ENCODE data around the gene DSE.

DSE gene

DNA sequence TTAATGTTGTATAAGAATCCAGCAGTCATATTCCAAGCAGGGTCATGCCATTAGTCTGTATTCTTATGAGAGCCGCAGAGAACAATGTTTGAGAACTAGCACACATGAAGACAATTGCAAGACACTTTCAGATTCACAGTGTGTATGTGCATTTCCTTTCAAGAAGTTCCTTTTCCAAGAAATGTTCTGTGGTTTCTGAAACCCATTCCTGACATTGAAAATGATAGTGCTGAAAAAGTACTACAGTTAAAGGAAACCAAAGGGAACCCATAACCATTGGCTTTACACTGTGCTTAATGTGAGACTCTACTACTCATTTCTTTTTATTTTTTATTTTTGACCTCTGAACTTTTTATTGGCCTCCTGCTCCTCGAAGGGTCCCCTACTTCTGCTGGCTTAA is 86.2 kb downstream of the DSE start:
- H3K4me1 ChIP-seq (ENCODE audit: control insufficient read depth, insufficient read depth, low read length), result no peaks in the 10 kb centered on the region
- no peak overlapping the region for H3K9ac ChIP-seq (ENCODE audit: low read length in 2 of 2)
- no peak overlapping the region for H3K4me3 ChIP-seq (ENCODE audit: low read length in 2 of 2)
- no peaks in the 10 kb centered on the region for H3K36me3 ChIP-seq (ENCODE audit: control insufficient read depth in 2 of 2, insufficient read depth in 2 of 2, low read length in 2 of 2)
- H3K27me3 ChIP-seq (ENCODE audit: control insufficient read depth in 1 of 2, insufficient read depth in 2 of 2, low read length in 2 of 2), result peaks cover 0 to 3% of the 10 kb centered on the region in 2 donors
- H3K27ac ChIP-seq (ENCODE audit: low read length), result no peak overlapping the region
- H3K9me3 ChIP-seq (ENCODE audit: control insufficient read depth in 2 of 2, low read length in 2 of 2), result no peaks in the 10 kb centered on the region

GRCh38 chr6:116458264-116458663 is 87.5 kb downstream of the DSE start:
- no peak overlapping the region for H3K27ac ChIP-seq (ENCODE audit: low read length)
- H3K9me3 ChIP-seq (ENCODE audit: control insufficient read depth in 2 of 2, low read length in 2 of 2), result no peaks in the 10 kb centered on the region
- peaks cover 3% of the 10 kb centered on the region for H3K4me1 ChIP-seq (ENCODE audit: control insufficient read depth, insufficient read depth, low read length)
- no peak overlapping the region for H3K9ac ChIP-seq (ENCODE audit: low read length in 2 of 2)
- no peaks in the 10 kb centered on the region for H3K36me3 ChIP-seq (ENCODE audit: control insufficient read depth in 2 of 2, insufficient read depth in 2 of 2, low read length in 2 of 2)
- H3K27me3 ChIP-seq (ENCODE audit: control insufficient read depth in 1 of 2, insufficient read depth in 2 of 2, low read length in 2 of 2), result peaks cover 7 to 14% of the 10 kb centered on the region in 2 donors
- no peak overlapping the region for H3K4me3 ChIP-seq (ENCODE audit: low read length in 2 of 2)

- no peaks in the 10 kb centered on the region for H3K9me3 ChIP-seq (ENCODE audit: control insufficient read depth in 2 of 2, low read length in 2 of 2)
- H3K36me3 ChIP-seq (ENCODE audit: control insufficient read depth in 2 of 2, insufficient read depth in 2 of 2, low read length in 2 of 2), result no peaks in the 10 kb centered on the region
- H3K27me3 ChIP-seq (ENCODE audit: control insufficient read depth in 1 of 2, insufficient read depth in 2 of 2, low read length in 2 of 2), result peaks cover 7 to 19% of the 10 kb centered on the region in 2 donors
- H3K4me1 ChIP-seq (ENCODE audit: control insufficient read depth, insufficient read depth, low read length), result peaks cover 3% of the 10 kb centered on the region
- no peak overlapping the region for H3K27ac ChIP-seq (ENCODE audit: low read length)
- H3K4me3 ChIP-seq (ENCODE audit: low read length in 2 of 2), result no peak overlapping the region
- H3K9ac ChIP-seq (ENCODE audit: low read length in 2 of 2), result no peak overlapping the region
These were observed 89.2 kb downstream of the DSE start for GRCh38 chr6:116459927-116460326.

- Histone ChIP-seq H3K36me3 (ENCODE audit: control insufficient read depth in 2 of 2, insufficient read depth in 2 of 2, low read length in 2 of 2) (no peaks in the 10 kb centered on the region), H3K27ac (ENCODE audit: low read length) (no peak within 1 kb of the TSS), H3K9me3 (ENCODE audit: control insufficient read depth in 2 of 2, low read length in 2 of 2) (no peaks in the 10 kb centered on the region), H3K27me3 (ENCODE audit: control insufficient read depth in 1 of 2, insufficient read depth in 2 of 2, low read length in 2 of 2) (peaks cover 7 to 19% of the 10 kb centered on the region in 2 donors), H3K4me1 (ENCODE audit: control insufficient read depth, insufficient read depth, low read length) (peaks cover 3% of the 10 kb centered on the region), H3K9ac (ENCODE audit: low read length in 2 of 2) (no peak within 1 kb of the TSS), H3K4me3 (ENCODE audit: low read length in 2 of 2) (peak within 1 kb of the TSS; percentile 63 to 72)
These were observed 90.7 kb downstream of the DSE start, which contains the start of gene CALHM6 for GRCh38 chr6:116461331-116461931. TSS of gene CALHM6 (plus strand) at chr6:116461375. CDS start at chr6:116461930, 555 bp downstream.

GRCh38 chr6:116461932-116462885 is 91.5 kb downstream of the DSE start:
- Histone ChIP-seq H3K9ac (ENCODE audit: low read length in 2 of 2) (no peak overlapping the region), H3K27ac (ENCODE audit: low read length) (no peak overlapping the region), H3K4me3 (ENCODE audit: low read length in 2 of 2) (peak overlapping the region; percentile 63 to 72)

GRCh38 chr6:116463301-116463700 is 92.6 kb downstream of the DSE start:
- Histone ChIP-seq H3K9me3 (ENCODE audit: control insufficient read depth in 2 of 2, low read length in 2 of 2) (no peaks in the 10 kb centered on the region), H3K4me1 (ENCODE audit: control insufficient read depth, insufficient read depth, low read length) (peaks cover 3% of the 10 kb centered on the region), H3K9ac (ENCODE audit: low read length in 2 of 2) (no peak overlapping the region), H3K4me3 (ENCODE audit: low read length in 2 of 2) (no peak overlapping the region), H3K27ac (ENCODE audit: low read length) (no peak overlapping the region), H3K27me3 (ENCODE audit: control insufficient read depth in 1 of 2, insufficient read depth in 2 of 2, low read length in 2 of 2) (peaks cover 7 to 19% of the 10 kb centered on the region in 2 donors), H3K36me3 (ENCODE audit: control insufficient read depth in 2 of 2, insufficient read depth in 2 of 2, low read length in 2 of 2) (no peaks in the 10 kb centered on the region)

More at GRCh38 chr6:116461932-116462885, 91.5 kb downstream of the DSE start:
- no peaks in the 10 kb centered on the region for H3K9me3 ChIP-seq (ENCODE audit: control insufficient read depth in 2 of 2, low read length in 2 of 2)
- H3K27me3 ChIP-seq (ENCODE audit: control insufficient read depth in 1 of 2, insufficient read depth in 2 of 2, low read length in 2 of 2), result peaks cover 7 to 19% of the 10 kb centered on the region in 2 donors
- H3K4me1 ChIP-seq (ENCODE audit: control insufficient read depth, insufficient read depth, low read length), result peaks cover 3% of the 10 kb centered on the region
- H3K36me3 ChIP-seq (ENCODE audit: control insufficient read depth in 2 of 2, insufficient read depth in 2 of 2, low read length in 2 of 2), result no peaks in the 10 kb centered on the region

- no peak overlapping the region for H3K9ac ChIP-seq (ENCODE audit: low read length in 2 of 2)
These were observed 94.5 kb downstream of the DSE start for GRCh38 chr6:116465246-116465645.

DNA sequence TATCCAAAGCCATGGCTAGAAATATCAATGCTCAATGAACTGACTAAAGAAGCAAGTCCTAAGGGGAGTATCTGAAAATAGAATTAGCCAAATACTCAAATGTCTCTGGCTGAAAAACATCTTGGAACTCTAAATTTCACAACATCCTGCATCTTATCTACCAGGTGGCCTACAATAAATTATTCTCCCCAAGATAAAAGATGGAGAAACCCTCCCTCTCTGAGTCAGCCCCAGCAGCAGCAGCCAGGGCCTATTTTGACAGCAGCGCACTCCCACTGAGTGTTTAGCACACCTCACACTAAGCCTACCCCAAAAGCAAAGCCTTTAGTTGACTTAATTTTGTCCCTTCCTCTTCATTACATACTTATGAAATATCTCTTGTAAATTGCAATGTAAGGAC is 96.3 kb downstream of the DSE start:
- Histone ChIP-seq H3K9ac (ENCODE audit: low read length in 2 of 2) (no peak overlapping the region), H3K9me3 (ENCODE audit: control insufficient read depth in 2 of 2, low read length in 2 of 2) (no peaks in the 10 kb centered on the region), H3K36me3 (ENCODE audit: control insufficient read depth in 2 of 2, insufficient read depth in 2 of 2, low read length in 2 of 2) (no peaks in the 10 kb centered on the region), H3K4me1 (ENCODE audit: control insufficient read depth, insufficient read depth, low read length) (peaks cover 3% of the 10 kb centered on the region), H3K27ac (ENCODE audit: low read length) (no peak overlapping the region), H3K27me3 (ENCODE audit: control insufficient read depth in 1 of 2, insufficient read depth in 2 of 2, low read length in 2 of 2) (peaks cover 7 to 15% of the 10 kb centered on the region in 2 donors), H3K4me3 (ENCODE audit: low read length in 2 of 2) (no peak overlapping the region)

More at GRCh38 chr6:116465246-116465645, 94.5 kb downstream of the DSE start:
- Histone ChIP-seq H3K36me3 (ENCODE audit: control insufficient read depth in 2 of 2, insufficient read depth in 2 of 2, low read length in 2 of 2) (no peaks in the 10 kb centered on the region), H3K9me3 (ENCODE audit: control insufficient read depth in 2 of 2, low read length in 2 of 2) (no peaks in the 10 kb centered on the region), H3K4me1 (ENCODE audit: control insufficient read depth, insufficient read depth, low read length) (peaks cover 3% of the 10 kb centered on the region), H3K27ac (ENCODE audit: low read length) (no peak overlapping the region), H3K27me3 (ENCODE audit: control insufficient read depth in 1 of 2, insufficient read depth in 2 of 2, low read length in 2 of 2) (peaks cover 7 to 19% of the 10 kb centered on the region in 2 donors), H3K4me3 (ENCODE audit: low read length in 2 of 2) (no peak overlapping the region)

DNA sequence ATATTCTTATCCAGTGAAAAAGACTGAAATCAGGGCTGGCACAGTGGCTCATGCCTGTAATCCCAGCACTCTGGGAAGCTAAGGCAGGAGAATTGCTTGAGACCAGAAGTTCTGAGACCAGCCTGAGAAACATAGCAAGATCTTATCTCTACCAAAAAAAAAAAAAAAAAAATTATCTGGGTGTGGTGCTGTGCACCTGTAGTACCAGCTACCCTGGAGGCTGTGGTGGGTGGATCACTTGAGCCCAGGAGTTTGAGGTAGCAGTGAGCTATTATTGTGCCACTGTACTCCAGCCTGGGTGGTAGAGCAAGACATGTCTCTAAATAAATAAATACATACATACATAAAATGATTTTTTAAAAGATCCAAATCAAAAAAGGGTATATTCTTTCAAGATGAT is 96.8 kb downstream of the DSE start:
- H3K4me1 ChIP-seq (ENCODE audit: control insufficient read depth, insufficient read depth, low read length), result peaks cover under 1% of the 10 kb centered on the region
- no peaks in the 10 kb centered on the region for H3K36me3 ChIP-seq (ENCODE audit: control insufficient read depth in 2 of 2, insufficient read depth in 2 of 2, low read length in 2 of 2)
- H3K27me3 ChIP-seq (ENCODE audit: control insufficient read depth in 1 of 2, insufficient read depth in 2 of 2, low read length in 2 of 2), result peaks cover 4 to 10% of the 10 kb centered on the region in 2 donors
- no peaks in the 10 kb centered on the region for H3K9me3 ChIP-seq (ENCODE audit: control insufficient read depth in 2 of 2, low read length in 2 of 2)
- no peak overlapping the region for H3K4me3 ChIP-seq (ENCODE audit: low read length in 2 of 2)
- H3K27ac ChIP-seq (ENCODE audit: low read length), result no peak overlapping the region
- H3K9ac ChIP-seq (ENCODE audit: low read length in 2 of 2), result no peak overlapping the region

DNA sequence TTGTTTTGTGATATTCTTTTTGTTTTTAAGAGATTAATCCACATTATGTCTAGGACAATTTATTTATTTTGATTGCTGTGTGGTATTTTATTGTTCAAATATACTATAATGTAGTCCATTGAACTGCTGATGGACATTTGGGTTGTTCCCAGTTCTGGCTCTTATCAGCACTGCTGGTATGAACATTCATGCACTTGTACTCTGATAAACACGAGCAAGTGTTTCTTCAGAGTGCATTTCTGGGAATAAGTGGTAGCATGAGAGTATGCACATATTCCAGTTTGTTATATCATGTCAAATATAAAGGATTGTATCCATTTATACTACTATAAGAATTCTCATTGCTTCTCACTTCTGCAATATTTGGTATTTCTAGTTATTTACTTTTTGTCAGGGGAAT is 97.5 kb downstream of the DSE start:
- Histone ChIP-seq H3K36me3 (ENCODE audit: control insufficient read depth in 2 of 2, insufficient read depth in 2 of 2, low read length in 2 of 2) (no peaks in the 10 kb centered on the region), H3K4me1 (ENCODE audit: control insufficient read depth, insufficient read depth, low read length) (no peaks in the 10 kb centered on the region), H3K4me3 (ENCODE audit: low read length in 2 of 2) (no peak overlapping the region), H3K27me3 (ENCODE audit: control insufficient read depth in 1 of 2, insufficient read depth in 2 of 2, low read length in 2 of 2) (peaks cover 0 to 5% of the 10 kb centered on the region in 2 donors), H3K27ac (ENCODE audit: low read length) (no peak overlapping the region), H3K9ac (ENCODE audit: low read length in 2 of 2) (no peak overlapping the region), H3K9me3 (ENCODE audit: control insufficient read depth in 2 of 2, low read length in 2 of 2) (no peaks in the 10 kb centered on the region)

All from stomach smooth muscle (tissue), 2 donors.